GM06990 (cell line): Measurements from ENCODE around the gene OR5P2.
"Not testable (repeated sequence)": the region's sequence is repeated elsewhere in the genome, so short reads cannot be mapped to it uniquely, and the experiment has no call there.

Experiments used
- DNase-seq: peaks from one replicate; pipeline ENCODE4 v3.0.0-alpha.2; 2011; ENCODE audit not compliant: insufficient read length; ENCODE audit errors: extremely low read depth
- H3K27me3 ChIP-seq: replicated peaks from 2 replicates; pipeline ENCODE4 v1.6.0; 2011; ENCODE audit warnings: low read length; ENCODE audit not compliant: control insufficient read depth, insufficient read depth
- H3K36me3 ChIP-seq: 2 replicates; pipeline ENCODE4 v1.5.1; 2011; ENCODE audit warnings: low read length; ENCODE audit not compliant: control insufficient read depth, insufficient read depth
- H3K4me3 ChIP-seq: replicated peaks from 2 replicates; pipeline ENCODE4 v1.5.1; 2011; ENCODE audit warnings: low read depth, mild to moderate bottlenecking, control low read depth, low read length
- TF ChIP-seq, protein P1 (sequence below): IDR thresholded peaks from 2 replicates; pipeline ENCODE4 v1.5.1; 2011; ENCODE audit warnings: low read length, control low read depth, mild to moderate bottlenecking, inconsistent platforms; ENCODE audit not compliant: insufficient read depth, poor library complexity, severe bottlenecking

Gene OR5P2

DNA sequence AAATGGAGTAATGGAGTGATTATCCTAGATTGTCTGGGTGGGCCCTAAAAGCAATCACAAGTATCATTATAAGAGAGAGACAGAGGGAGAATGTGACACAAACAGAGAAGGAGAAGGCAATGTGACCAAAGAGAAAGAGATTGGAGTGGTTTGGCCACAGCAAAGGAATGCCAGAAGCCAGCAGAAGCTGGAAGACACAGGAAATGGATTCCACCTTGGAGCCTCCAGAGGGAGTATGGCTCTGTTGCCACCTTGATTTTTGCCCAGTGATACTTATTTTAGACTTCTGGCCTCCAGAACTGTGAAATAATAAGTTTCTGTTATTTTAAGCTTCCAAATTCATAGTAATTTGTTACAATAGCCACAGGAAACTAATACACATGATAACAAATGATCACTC, 36.8 kb upstream of the OR5P2 start:
- no peak for DNase-seq

DNA sequence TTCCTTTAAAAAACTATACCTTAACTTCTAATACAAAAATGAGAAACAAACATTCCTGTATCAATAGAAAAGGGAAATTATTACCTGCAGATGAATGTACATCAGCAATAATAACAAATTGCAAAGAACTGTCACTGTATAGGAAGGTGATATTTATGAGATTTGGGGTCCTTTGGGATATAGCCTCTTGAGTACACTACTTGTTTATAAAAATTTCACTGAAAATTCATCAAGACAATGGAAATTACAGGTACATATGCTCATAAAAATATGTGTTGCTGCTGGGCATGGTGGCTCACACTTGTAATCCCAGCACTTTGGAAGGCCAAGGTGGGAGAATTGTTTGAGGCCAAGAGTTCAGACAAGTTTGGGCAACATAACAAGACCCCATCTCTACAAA, 34.0 kb upstream of the OR5P2 start, which contains the start of gene OR5P3:
Gene OR5P3 (minus strand): TSS at position 101 of the 400 bp plus-strand sequence.
- DNase-seq, result no peak
- H3K27me3 ChIP-seq, result no peaks in the 10 kb centered on the region
- no peaks in the 10 kb centered on the region for H3K36me3 ChIP-seq
- TF ChIP-seq, protein P1, sequence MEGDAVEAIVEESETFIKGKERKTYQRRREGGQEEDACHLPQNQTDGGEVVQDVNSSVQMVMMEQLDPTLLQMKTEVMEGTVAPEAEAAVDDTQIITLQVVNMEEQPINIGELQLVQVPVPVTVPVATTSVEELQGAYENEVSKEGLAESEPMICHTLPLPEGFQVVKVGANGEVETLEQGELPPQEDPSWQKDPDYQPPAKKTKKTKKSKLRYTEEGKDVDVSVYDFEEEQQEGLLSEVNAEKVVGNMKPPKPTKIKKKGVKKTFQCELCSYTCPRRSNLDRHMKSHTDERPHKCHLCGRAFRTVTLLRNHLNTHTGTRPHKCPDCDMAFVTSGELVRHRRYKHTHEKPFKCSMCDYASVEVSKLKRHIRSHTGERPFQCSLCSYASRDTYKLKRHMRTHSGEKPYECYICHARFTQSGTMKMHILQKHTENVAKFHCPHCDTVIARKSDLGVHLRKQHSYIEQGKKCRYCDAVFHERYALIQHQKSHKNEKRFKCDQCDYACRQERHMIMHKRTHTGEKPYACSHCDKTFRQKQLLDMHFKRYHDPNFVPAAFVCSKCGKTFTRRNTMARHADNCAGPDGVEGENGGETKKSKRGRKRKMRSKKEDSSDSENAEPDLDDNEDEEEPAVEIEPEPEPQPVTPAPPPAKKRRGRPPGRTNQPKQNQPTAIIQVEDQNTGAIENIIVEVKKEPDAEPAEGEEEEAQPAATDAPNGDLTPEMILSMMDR, result no peak
- no peak within 1 kb of the TSS for H3K4me3 ChIP-seq

More for the DNA sequence above, 36.8 kb upstream of the OR5P2 start:
- H3K36me3 ChIP-seq, result no peaks in the 10 kb centered on the region
- H3K27me3 ChIP-seq, result no peaks in the 10 kb centered on the region
- TF ChIP-seq, protein P1, result no peak
- no peak overlapping the region for H3K4me3 ChIP-seq

DNA sequence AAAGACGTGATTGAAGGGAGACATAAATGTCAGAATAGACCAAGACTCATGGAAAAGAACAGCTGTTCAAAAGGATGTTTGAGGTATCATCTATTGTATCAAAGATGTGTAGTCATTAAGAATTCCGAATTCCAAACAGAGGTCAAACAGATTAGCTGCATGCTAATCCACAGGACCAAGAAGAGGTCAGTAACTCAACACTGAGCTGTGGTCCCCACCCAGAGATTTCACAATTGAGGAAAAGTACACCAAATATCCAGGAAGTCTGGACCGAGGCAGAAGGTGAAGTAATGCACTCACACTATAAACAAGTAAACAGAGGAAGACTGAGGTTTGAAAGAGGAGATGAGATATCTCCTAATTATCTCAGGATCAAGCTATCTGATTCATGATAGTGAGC, 29.6 kb upstream of the OR5P2 start:
- TF ChIP-seq, protein P1, result no peak

DNA sequence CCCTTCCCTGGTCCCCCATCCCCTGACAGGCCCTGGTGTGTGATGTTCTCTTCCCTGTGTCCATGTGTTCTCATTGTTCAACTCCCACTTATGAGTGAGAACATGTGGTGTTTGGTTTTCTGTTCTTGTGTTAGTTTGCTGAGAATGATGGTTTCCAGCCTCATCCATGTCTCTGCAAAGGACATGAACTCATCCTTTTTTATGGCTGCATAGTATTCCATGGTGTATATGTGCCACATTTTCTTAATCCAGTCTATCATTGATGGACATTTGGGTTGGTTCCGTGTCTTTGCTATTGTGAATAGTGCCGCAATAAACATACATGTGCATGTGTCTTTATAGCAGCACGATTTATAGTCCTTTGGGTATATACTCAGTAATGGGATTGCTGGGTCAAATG, 23.7 kb upstream of the OR5P2 start:
- DNase-seq, H3K36me3 ChIP-seq, H3K27me3 ChIP-seq, H3K4me3 ChIP-seq: not testable (repeated sequence)

More for the DNA sequence above, 29.6 kb upstream of the OR5P2 start:
- Histone ChIP-seq H3K36me3 (no peaks in the 10 kb centered on the region), H3K4me3 (no peak overlapping the region), H3K27me3 (no peaks in the 10 kb centered on the region)
- no peak for DNase-seq

DNA sequence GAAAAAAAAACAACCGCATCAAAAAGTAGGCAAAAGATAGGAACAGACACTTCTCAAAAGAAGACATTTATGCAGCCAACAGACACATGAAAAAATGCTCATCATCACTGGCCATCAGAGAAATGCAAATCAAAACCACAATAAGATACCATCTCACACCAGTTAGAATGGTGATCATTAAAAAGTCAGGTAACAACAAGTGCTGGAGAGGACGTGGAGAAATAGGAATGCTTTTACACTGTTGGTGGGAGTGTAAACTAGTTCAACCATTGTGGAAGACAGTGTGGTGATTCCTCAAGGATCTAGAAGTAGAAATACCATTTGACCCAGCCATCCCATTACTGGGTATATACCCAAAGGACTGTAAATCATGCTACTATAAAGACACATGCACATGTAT, 18.2 kb upstream of the OR5P2 start:
- not testable (repeated sequence) for H3K4me3 ChIP-seq, H3K27me3 ChIP-seq, H3K36me3 ChIP-seq, DNase-seq

DNA sequence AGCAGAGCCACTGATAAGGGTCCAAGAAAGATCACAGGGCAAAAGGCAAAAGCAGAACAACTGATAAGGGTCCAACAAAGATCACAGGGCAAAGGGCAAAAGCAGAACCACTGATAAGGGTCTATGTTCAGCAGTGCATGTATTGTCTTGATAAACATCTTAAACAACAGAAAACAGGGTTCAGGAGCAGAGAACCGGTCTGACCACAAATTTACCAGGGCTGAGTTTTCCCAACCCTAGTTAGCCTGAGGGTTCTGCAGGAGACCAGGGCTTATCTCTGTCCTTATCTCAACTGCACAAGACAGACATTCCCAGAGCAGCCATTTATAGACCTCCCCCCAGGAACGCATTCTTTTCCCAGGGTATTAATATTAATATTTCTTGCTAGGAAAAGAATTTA, 13.6 kb upstream of the OR5P2 start:
- not testable (repeated sequence) for H3K4me3 ChIP-seq, H3K27me3 ChIP-seq, DNase-seq, H3K36me3 ChIP-seq

DNA sequence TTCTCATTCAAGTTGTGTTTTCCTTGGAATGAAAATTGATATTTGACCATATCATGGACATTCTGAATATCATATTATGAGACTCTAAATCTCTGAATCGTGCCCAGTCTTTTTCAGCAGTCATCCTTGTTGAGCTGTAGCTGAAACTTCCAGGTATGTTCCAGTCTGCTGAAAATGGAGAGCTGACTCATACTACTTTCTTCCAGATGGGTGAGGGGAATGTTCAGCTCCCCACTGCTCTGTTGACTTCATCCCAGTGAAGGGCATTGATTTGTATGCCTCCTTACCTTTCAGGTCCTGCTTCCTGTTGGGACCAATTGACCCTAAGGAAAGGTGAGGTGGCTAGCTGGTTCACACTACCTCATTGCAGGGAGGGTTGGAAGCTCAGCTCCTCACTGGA, 3.5 kb downstream of the OR5P2 start:
- TF ChIP-seq, protein P1, result no peak
- H3K4me3 ChIP-seq, result no peak overlapping the region
- H3K27me3 ChIP-seq, result 0 out of 2 replicates have a peak, but pooled peaks cover 1% of the 10 kb centered on the region
- H3K36me3 ChIP-seq, result no peaks in the 10 kb centered on the region
- no peak for DNase-seq
